ENCODE results near the gene PKMYT1. TPM values are rescaled to one million over a fixed set of nuclear protein-coding genes. Genes with fewer than 3 reads are reported as not detected.

PKMYT1 gene
- total RNA-seq, 6 experiments from 2014 or later = 21.1 to 40.8 (median 36.7) TPM

DNA sequence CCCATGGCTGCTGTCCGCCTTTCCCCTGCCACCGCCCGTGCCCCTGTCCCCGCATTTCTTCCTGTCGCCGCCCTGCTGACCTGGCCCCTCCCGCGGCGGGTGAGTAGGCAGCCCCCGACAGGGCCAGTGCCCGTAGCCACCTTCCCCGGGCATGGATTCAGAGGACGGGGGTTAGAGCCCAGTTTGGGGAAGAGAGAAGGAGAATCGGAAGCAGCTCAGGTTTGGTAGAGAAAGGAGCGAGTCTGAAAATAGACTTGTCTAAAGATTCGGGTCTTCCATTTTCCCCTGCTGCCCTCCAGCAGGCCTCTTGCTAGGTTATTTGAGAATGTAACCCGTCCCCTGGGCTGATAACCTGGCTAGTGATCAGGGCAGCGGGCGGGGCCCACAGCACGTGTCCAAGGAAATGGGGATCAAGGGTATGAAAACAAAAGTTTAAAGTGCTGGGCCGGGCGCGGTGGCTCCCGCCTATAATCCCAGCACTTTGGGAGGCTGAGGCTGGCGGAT is 24.6 kb upstream of the PKMYT1 start:
- no peak overlapping the region for H3K27ac Mint-ChIP-seq
- peak overlapping the region; percentile 71 for H3K4me3 Mint-ChIP-seq
- H3K27me3 Mint-ChIP-seq (ENCODE audit: insufficient read depth) = peaks cover 3% of the 10 kb centered on the region; the same call in 1 of the 2 replicates

DNA sequence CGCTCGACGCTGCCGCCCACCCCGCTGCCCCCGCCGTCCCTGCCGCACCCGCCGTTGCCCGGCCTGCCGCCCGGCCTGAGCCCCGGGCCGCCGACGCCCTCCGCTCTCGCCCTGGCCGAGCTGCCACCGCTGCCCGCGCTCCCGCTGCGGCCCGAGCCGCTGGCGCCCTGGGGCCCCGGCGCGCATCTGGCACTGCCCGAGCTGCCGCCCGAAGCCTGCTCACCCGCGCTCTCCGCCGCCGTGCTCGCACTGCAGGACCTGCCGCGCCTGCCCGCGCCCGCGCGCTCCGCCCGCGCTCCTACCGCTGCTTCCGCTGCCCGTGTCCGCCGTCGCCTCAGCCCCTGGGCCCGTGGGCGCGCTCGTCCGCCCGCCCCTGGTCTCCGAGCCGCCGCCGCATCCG is 24.1 kb upstream of the PKMYT1 start:
- no peak for DNase-seq
- peaks cover 5% of the 10 kb centered on the region; the same call in 1 of the 2 replicates for H3K27me3 Mint-ChIP-seq (ENCODE audit: insufficient read depth)
- H3K27ac Mint-ChIP-seq = no peak overlapping the region
- TF ChIP-seq, protein P1, sequence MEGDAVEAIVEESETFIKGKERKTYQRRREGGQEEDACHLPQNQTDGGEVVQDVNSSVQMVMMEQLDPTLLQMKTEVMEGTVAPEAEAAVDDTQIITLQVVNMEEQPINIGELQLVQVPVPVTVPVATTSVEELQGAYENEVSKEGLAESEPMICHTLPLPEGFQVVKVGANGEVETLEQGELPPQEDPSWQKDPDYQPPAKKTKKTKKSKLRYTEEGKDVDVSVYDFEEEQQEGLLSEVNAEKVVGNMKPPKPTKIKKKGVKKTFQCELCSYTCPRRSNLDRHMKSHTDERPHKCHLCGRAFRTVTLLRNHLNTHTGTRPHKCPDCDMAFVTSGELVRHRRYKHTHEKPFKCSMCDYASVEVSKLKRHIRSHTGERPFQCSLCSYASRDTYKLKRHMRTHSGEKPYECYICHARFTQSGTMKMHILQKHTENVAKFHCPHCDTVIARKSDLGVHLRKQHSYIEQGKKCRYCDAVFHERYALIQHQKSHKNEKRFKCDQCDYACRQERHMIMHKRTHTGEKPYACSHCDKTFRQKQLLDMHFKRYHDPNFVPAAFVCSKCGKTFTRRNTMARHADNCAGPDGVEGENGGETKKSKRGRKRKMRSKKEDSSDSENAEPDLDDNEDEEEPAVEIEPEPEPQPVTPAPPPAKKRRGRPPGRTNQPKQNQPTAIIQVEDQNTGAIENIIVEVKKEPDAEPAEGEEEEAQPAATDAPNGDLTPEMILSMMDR (IDR thresholded peaks at IDR 0.05) = no peak
- no peak overlapping the region for H3K4me3 Mint-ChIP-seq
- peaks cover 5% of the 10 kb centered on the region; the same call in 1 of the 2 replicates for H3K4me1 Mint-ChIP-seq (ENCODE audit: low read depth)
- no peaks in the 10 kb centered on the region for H3K36me3 Mint-ChIP-seq (ENCODE audit: low read depth)
- H3K9me3 Mint-ChIP-seq = no peaks in the 10 kb centered on the region

More for the DNA sequence above, 24.6 kb upstream of the PKMYT1 start:
- TF ChIP-seq, protein P1 (IDR thresholded peaks at IDR 0.05) = no peak
- peaks cover 5% of the 10 kb centered on the region; the same call in 1 of the 2 replicates for H3K4me1 Mint-ChIP-seq (ENCODE audit: low read depth)
- H3K36me3 Mint-ChIP-seq (ENCODE audit: low read depth) = no peaks in the 10 kb centered on the region
- DNase-seq = no peak
- no peaks in the 10 kb centered on the region for H3K9me3 Mint-ChIP-seq

DNA sequence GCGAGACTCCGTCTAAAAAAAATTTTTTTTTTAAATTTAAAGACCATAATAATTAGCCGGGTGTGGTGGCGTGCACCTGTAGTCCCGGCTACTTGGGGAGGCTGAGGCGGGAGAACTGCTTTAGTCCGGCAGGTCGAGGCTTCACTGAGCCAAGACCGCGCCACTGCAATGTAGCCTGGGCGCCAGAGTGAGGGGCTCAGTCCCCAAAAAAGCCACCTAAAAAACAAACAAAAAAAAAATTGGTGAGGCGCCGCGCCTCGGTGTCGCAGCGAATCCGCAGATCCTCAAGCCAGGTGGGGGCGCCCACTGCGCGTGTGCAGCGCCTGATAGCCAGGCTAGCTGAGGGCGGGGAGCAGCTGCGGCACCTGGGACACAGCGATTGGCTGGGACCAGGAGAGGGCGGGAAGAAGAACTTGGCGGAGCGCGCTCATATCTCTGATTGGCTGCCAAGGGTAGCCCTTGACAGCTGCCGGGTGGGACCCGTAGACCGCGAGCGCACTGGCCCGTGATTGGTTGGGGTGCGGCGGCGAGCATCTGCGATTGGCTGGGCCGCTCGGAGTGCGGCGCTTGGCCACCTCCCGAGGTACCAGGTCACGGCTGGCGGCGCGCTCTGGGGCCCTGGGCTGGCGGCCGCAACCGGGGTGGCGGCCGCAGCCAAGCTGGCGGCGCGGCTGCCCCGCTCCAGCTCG is 23.5 kb upstream of the PKMYT1 start:
- Mint-ChIP-seq H3K4me1 (ENCODE audit: low read depth) (peaks cover 5% of the 10 kb centered on the region; the same call in 1 of the 2 replicates), H3K9me3 (no peaks in the 10 kb centered on the region), H3K27me3 (ENCODE audit: insufficient read depth) (peaks cover 5% of the 10 kb centered on the region; the same call in 1 of the 2 replicates), H3K4me3 (no peak overlapping the region), H3K27ac (no peak overlapping the region), H3K36me3 (ENCODE audit: low read depth) (no peaks in the 10 kb centered on the region)
- peak; percentile 98 for DNase-seq
- TF ChIP-seq, protein P1 (IDR thresholded peaks at IDR 0.05) = peak; percentile 70

DNA sequence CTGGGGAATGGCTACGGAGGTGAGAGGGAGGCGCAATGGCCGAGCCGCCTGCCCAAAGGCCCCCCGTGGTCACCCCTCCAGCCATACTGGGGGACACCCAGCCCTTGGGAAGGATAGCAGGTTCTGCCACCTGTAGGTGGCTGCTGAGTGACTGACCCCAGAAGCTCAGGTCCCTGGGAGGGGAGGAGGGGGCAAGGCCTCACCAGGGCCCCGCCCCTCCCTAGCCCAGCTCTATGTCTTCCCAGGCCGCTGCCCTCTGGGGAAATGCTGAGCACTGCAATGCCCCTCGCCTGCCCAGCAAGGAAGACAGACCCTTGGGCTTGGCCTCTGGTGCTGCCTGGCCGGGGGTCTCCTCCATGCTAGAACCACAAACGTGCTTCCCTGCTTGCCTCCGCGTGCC is 21.1 kb upstream of the PKMYT1 start:
- H3K4me1 Mint-ChIP-seq (ENCODE audit: low read depth) = no peaks in the 10 kb centered on the region
- DNase-seq = no peak
- H3K27ac Mint-ChIP-seq = no peak overlapping the region
- TF ChIP-seq, protein P1 (IDR thresholded peaks at IDR 0.05) = 0 out of 2 replicates have a peak, but pooled peaks have one; percentile 8
- no peak overlapping the region for H3K4me3 Mint-ChIP-seq
- no peaks in the 10 kb centered on the region for H3K36me3 Mint-ChIP-seq (ENCODE audit: low read depth)
- H3K9me3 Mint-ChIP-seq = no peaks in the 10 kb centered on the region
- H3K27me3 Mint-ChIP-seq (ENCODE audit: insufficient read depth) = peaks cover 12% of the 10 kb centered on the region

DNA sequence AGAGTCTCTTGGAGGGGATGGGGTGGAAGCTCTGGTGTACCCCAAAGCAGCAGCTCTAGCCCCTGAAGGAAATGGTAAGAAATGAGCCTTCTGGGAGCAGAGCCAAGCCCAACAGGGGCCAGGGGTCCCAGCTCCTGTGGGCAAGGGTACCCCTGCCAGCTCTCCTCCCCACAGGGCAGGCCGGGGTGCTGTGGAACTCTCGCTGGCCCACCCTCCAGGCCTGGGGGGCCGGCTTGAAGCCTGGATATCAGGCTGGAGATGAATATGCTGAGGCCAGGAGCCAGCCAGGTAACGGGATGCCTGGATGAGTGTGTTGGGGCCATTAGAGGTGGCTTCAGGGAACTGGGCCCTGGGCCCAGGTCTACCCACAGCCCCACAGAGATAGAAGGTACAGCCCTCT is 20.3 kb upstream of the PKMYT1 start:
- TF ChIP-seq, protein P1 (IDR thresholded peaks at IDR 0.05) = no peak
- peaks cover 12% of the 10 kb centered on the region for H3K27me3 Mint-ChIP-seq (ENCODE audit: insufficient read depth)
- DNase-seq = no peak
- no peaks in the 10 kb centered on the region for H3K9me3 Mint-ChIP-seq
- H3K4me1 Mint-ChIP-seq (ENCODE audit: low read depth) = no peaks in the 10 kb centered on the region
- no peak overlapping the region for H3K27ac Mint-ChIP-seq
- H3K36me3 Mint-ChIP-seq (ENCODE audit: low read depth) = no peaks in the 10 kb centered on the region
- H3K4me3 Mint-ChIP-seq = no peak overlapping the region

Data from HFFc6 (cell line).